Common myeloid progenitor, CD34-positive (primary cell): ENCODE results near the gene ATP1B2.
"Not testable (repeated sequence)": the region's sequence is repeated elsewhere in the genome, so short reads cannot be mapped to it uniquely, and the experiment has no call there.

Experiments used
- CTCF ChIA-PET: fragments of 350-600 bp; sonication (Branson Sonifier 250); formaldehyde crosslinking; loops from one replicate; lab custom pipeline; 2021; ENCODE audit warnings: antibody characterized with exemption; lab: Charles Lee
- POLR2A ChIA-PET: fragments of 350-600 bp; sonication (Branson Sonifier 250); formaldehyde crosslinking; loops from one replicate; lab custom pipeline; 2021; ENCODE audit warnings: antibody characterized with exemption; lab: Charles Lee
- DNase-seq, 3 donors: peaks; one replicate each; pipeline versions ENCODE4 v3.0.0 to v3.0.0-alpha.2; 2013
- H3K27ac ChIP-seq, 2 experiments: 1 replicate in 1 of 2; 2 replicates in 1 of 2; pipeline ENCODE4 v1.7.0; 2013; ENCODE audit warnings: inconsistent platforms in 2 of 2, low read length in 2 of 2, mild to moderate bottlenecking in 2 of 2, low read depth in 1 of 2, moderate library complexity in 1 of 2; ENCODE audit not compliant: severe bottlenecking in 2 of 2, insufficient read depth in 1 of 2, poor library complexity in 1 of 2
- H3K27me3 ChIP-seq, 5 experiments: replicated peaks in 2 of 5; 1 replicate in 3 of 5; 2 replicates in 2 of 5; pipeline versions ENCODE4 v1.6.1 to v1.7.0; 2013; ENCODE audit warnings: low read length in 4 of 5, mild to moderate bottlenecking in 2 of 5, moderate library complexity in 2 of 5, inconsistent platforms in 1 of 5; ENCODE audit not compliant: insufficient read depth in 5 of 5, control insufficient read depth in 4 of 5
- H3K36me3 ChIP-seq, 4 experiments: 1 replicate in 2 of 4; 2 replicates in 2 of 4; pipeline versions ENCODE4 v1.6.1 to v1.7.0; 2013; ENCODE audit warnings: low read length in 3 of 4, control low read depth in 1 of 4, mild to moderate bottlenecking in 1 of 4; ENCODE audit not compliant: control insufficient read depth in 4 of 4, insufficient read depth in 4 of 4
- H3K4me1 ChIP-seq, 4 experiments: 1 replicate in 3 of 4; 2 replicates in 1 of 4; pipeline versions ENCODE4 v1.6.1 to v1.7.1; 2013; ENCODE audit warnings: low read length in 3 of 4, mild to moderate bottlenecking in 3 of 4, control low read depth in 1 of 4, inconsistent platforms in 1 of 4, moderate library complexity in 1 of 4; ENCODE audit not compliant: control insufficient read depth in 4 of 4, insufficient read depth in 4 of 4; ENCODE audit errors: control extremely low read depth in 1 of 4
- H3K4me3 ChIP-seq, 7 experiments: 1 replicate in 4 of 7; 2 replicates in 3 of 7; pipeline versions ENCODE4 v1.5.1 to v1.7.0; 2013; ENCODE audit warnings: mild to moderate bottlenecking in 7 of 7, low read length in 6 of 7, moderate library complexity in 6 of 7, inconsistent platforms in 2 of 7, low read depth in 2 of 7, control low read depth in 1 of 7; ENCODE audit not compliant: insufficient read depth in 4 of 7, control insufficient read depth in 1 of 7; ENCODE audit errors: extremely low read depth in 1 of 7
- H3K9me3 ChIP-seq, 5 experiments: 1 replicate in 4 of 5; 2 replicates in 1 of 5; pipeline versions ENCODE4 v1.6.1 to v1.7.1; 2013; ENCODE audit warnings: low read length in 4 of 5, mild to moderate bottlenecking in 2 of 5, inconsistent platforms in 1 of 5, low read depth in 1 of 5, moderate library complexity in 1 of 5; ENCODE audit not compliant: control insufficient read depth in 4 of 5, insufficient read depth in 2 of 5; ENCODE audit errors: control extremely low read depth in 1 of 5
- WGBS: methylation state at CpG from one replicate; pipeline ENCODE4 v1.1.5; 2013; ENCODE audit not compliant: insufficient coverage; 5-methylcytosine and 5-hydroxymethylcytosine counted together

ATP1B2 gene

GRCh38 chr17:7632492-7632894 is 18.2 kb upstream of the ATP1B2 start:
- WGBS, result 63% methylated on average over 2 of the region's 6 CpGs
- no peaks in the 10 kb centered on the region for H3K36me3 ChIP-seq
- H3K27me3 ChIP-seq, result no peaks in the 10 kb centered on the region
- ChIA-PET POLR2A (interaction anchor here (0.7 to 1.3 kb wide), 3 partner anchors 53 to 521 kb away, joined by 3 to 6 read pairs (median 4); partner anchors contain the start of genes TP53 and WRAP53), CTCF (interaction anchor here (0.9 to 8.2 kb wide), 16 partner anchors 9 to 91 kb away, joined by 3 to 91 read pairs (median 5); partner anchors contain the start of genes ATP1B2, DNAH2, TP53 and WRAP53)
- H3K4me3 ChIP-seq, result no peak overlapping the region
- H3K9me3 ChIP-seq, result no peaks in the 10 kb centered on the region
- H3K4me1 ChIP-seq, result peaks cover 0 to 6% (median 1%) of the 10 kb centered on the region in 4 experiments
- DNase-seq, result peak; percentile 74 to 80 (median 76)
- H3K27ac ChIP-seq, result no peak overlapping the region

DNA sequence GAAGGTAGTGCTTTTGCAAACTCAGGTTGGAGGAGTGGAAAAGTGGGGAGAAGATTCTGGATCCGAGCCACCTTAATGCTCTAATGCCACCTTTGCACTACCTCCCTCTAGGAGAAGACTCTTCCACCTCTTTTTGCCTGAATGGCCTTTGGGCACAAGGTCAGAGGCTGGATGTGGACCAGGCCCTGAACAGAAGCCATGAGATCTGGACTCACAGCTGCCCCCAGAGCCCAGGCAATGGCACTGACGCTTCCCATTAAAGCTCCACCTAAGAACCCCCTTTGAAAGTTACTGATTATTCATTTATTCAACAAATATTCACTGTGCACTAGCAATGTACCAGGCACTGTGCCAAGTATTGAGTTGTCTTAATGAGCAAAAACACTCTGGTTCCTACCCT is 17.6 kb upstream of the ATP1B2 start:
- H3K9me3 ChIP-seq, result no peaks in the 10 kb centered on the region
- H3K27ac ChIP-seq, result no peak overlapping the region
- no peak for DNase-seq
- H3K4me1 ChIP-seq, result peaks cover 0 to 4% (median 1%) of the 10 kb centered on the region in 4 experiments
- no peaks in the 10 kb centered on the region for H3K27me3 ChIP-seq
- ChIA-PET CTCF (interaction anchor here (0.9 to 8.2 kb wide), 14 partner anchors 9 to 91 kb away, joined by 4 to 91 read pairs (median 6); partner anchors contain the start of genes ATP1B2, DNAH2, TP53 and WRAP53), POLR2A (interaction anchor here (1.2 to 1.3 kb wide), 2 partner anchors 53 to 55 kb away, joined by 4 to 6 read pairs; partner anchors contain the start of genes TP53 and WRAP53)
- no peak overlapping the region for H3K4me3 ChIP-seq
- H3K36me3 ChIP-seq, result no peaks in the 10 kb centered on the region
- WGBS, result no CpG with 5 or more reads among the region's 2 CpGs

DNA sequence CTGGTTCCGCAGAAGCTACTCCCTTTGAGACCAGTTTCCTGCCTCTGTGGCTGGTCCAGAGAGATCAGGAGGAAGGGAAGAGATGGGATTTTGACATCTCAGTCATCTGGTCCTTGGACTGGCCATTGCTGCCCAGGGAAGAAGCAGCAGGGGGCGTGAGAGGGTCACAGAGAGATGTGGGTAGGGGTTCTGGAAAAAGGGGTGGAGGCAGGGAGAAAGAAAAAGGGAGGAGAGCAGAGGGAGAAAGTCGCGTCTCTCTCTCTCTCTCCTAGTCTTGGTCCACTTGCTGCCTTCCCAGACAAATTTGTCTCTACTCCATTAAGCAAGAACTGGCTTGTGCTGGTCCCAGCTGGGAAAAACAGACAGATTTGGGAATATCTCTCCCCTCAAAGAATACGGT is 16.3 kb upstream of the ATP1B2 start:
- Histone ChIP-seq H3K9me3 (no peaks in the 10 kb centered on the region), H3K27ac (no peak overlapping the region), H3K36me3 (no peaks in the 10 kb centered on the region), H3K27me3 (no peaks in the 10 kb centered on the region), H3K4me1 (peaks cover 0 to 3% (median 0%) of the 10 kb centered on the region in 4 experiments), H3K4me3 (no peak overlapping the region)
- CTCF ChIA-PET, result interaction anchor here (0.5 to 8.2 kb wide), 9 partner anchors 13 to 147 kb away, joined by 3 to 91 read pairs (median 3); partner anchors contain the start of genes TP53 and WRAP53
- POLR2A ChIA-PET, result no interaction called here
- no peak for DNase-seq
- WGBS, result 67% methylated on average over 1 of the region's 5 CpGs

DNA sequence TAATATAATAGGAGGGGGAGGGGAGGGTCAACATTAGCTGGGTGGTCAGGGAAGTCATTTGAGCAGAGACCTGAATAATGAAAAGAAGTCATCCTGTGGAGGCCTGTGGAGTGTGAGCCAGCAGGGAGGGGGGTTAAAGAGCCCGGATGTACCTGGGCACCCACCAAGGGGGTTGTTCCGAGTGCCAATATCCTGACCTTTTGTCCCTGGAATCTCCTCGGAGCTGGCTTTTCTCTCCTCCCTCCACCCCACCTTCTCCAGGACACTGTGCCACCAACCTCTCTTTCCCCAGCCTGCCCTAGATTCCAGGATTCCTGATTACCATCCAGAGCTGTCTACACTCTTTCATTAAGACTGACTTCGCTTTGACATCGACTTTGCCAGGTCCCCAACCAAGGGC is 14.6 kb upstream of the ATP1B2 start:
- CTCF ChIA-PET, result interaction anchor here (0.7 to 8.2 kb wide), 4 partner anchors 8 to 343 kb away, joined by 3 to 91 read pairs (median 4); partner anchors contain the start of genes SAT2, TP53 and WRAP53
- H3K9me3 ChIP-seq, result no peaks in the 10 kb centered on the region
- no peak overlapping the region for H3K27ac ChIP-seq
- 94% methylated on average over 4 of the region's 5 CpGs for WGBS
- POLR2A ChIA-PET, result no interaction called here
- no peak overlapping the region for H3K4me3 ChIP-seq
- no peaks in the 10 kb centered on the region for H3K27me3 ChIP-seq
- no peaks in the 10 kb centered on the region for H3K36me3 ChIP-seq
- H3K4me1 ChIP-seq, result peaks cover 0 to 3% (median 0%) of the 10 kb centered on the region in 4 experiments
- no peak for DNase-seq

- 93% methylated on average over 18 of the region's 26 CpGs for WGBS
- Histone ChIP-seq H3K27me3 (no peaks in the 10 kb centered on the region), H3K4me3 (no peak overlapping the region), H3K4me1 (no peaks in the 10 kb centered on the region), H3K27ac (no peak overlapping the region), H3K9me3 (no peaks in the 10 kb centered on the region), H3K36me3 (no peaks in the 10 kb centered on the region)
- ChIA-PET CTCF (interaction anchor here (0.8 to 2.0 kb wide), 3 partner anchors 10 to 46 kb away, joined by 3 to 8 read pairs (median 4); partner anchors contain the start of genes ATP1B2 and TP53), POLR2A (no interaction called here)
- no peak for DNase-seq
Observed at GRCh38 chr17:7640783-7641182, 9.9 kb upstream of the ATP1B2 start.

GRCh38 chr17:7641635-7642034 is 9.1 kb upstream of the ATP1B2 start:
- H3K4me3 ChIP-seq, H3K27me3 ChIP-seq, H3K27ac ChIP-seq, H3K9me3 ChIP-seq, H3K4me1 ChIP-seq, POLR2A ChIA-PET, H3K36me3 ChIP-seq: not testable (repeated sequence)
- DNase-seq, result peak in 1 of 3 donors; percentile 10
- CTCF ChIA-PET, result interaction anchor here (0.8 to 2.0 kb wide), 4 partner anchors 9 to 45 kb away, joined by 3 to 10 read pairs (median 6); partner anchors contain the start of genes ATP1B2 and TP53
- WGBS, result 77% methylated on average over 7 of the region's 7 CpGs

DNA sequence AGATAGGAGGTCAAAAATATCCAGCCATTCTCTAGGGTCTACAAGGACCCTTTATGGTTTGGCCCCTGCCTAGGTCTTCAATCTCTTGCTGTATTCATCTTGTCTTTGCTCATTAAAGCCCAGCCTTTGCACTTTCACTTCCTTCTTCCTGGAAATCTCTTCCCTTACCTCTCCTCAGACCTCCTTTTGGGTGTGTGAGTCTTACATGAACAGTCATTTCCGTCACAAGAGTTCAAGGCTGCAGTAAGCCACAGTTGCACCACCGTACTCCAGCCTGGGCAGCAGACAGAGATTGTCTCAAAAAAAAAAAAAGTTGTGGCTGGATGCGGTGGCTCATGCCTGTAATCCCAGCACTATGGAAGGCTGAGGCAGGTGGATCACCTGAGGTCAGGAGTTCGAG is 6.0 kb upstream of the ATP1B2 start:
- Histone ChIP-seq H3K27me3 (peaks cover 0 to 3% (median 2%) of the 10 kb centered on the region in 5 experiments), H3K4me1 (no peaks in the 10 kb centered on the region), H3K27ac (no peak overlapping the region), H3K4me3 (no peak overlapping the region), H3K36me3 (no peaks in the 10 kb centered on the region), H3K9me3 (no peaks in the 10 kb centered on the region)
- ChIA-PET CTCF (interaction anchor here (4.6 kb wide), 1 partner anchor 12 kb away, joined by 28 read pairs; the partner anchor contains the start of gene SHBG), POLR2A (no interaction called here)
- DNase-seq, result no peak
- WGBS, result 91% methylated on average over 4 of the region's 4 CpGs
